Measurements from ENCODE around the gene YPEL3. TPM values are rescaled to one million over a fixed set of nuclear protein-coding genes. Genes with fewer than 3 reads are reported as not detected.

The YPEL3 gene
- total RNA-seq, 1 experiment from 2014 or later = 13.2 TPM

- no peak for DNase-seq (ENCODE audit: low read depth)
Measured at GRCh38 chr16:30069611-30070462, 26.2 kb downstream of the YPEL3 start.

GRCh38 chr16:30068750-30069610 is 27.0 kb downstream of the YPEL3 start:
- no peak for DNase-seq (ENCODE audit: low read depth)

- no peak for DNase-seq (ENCODE audit: low read depth)
Measured at GRCh38 chr16:30068333-30068732, 27.7 kb downstream of the YPEL3 start.

GRCh38 chr16:30067584-30067916 is 28.5 kb downstream of the YPEL3 start:
- DNase-seq (ENCODE audit: low read depth) = no peak

DNA sequence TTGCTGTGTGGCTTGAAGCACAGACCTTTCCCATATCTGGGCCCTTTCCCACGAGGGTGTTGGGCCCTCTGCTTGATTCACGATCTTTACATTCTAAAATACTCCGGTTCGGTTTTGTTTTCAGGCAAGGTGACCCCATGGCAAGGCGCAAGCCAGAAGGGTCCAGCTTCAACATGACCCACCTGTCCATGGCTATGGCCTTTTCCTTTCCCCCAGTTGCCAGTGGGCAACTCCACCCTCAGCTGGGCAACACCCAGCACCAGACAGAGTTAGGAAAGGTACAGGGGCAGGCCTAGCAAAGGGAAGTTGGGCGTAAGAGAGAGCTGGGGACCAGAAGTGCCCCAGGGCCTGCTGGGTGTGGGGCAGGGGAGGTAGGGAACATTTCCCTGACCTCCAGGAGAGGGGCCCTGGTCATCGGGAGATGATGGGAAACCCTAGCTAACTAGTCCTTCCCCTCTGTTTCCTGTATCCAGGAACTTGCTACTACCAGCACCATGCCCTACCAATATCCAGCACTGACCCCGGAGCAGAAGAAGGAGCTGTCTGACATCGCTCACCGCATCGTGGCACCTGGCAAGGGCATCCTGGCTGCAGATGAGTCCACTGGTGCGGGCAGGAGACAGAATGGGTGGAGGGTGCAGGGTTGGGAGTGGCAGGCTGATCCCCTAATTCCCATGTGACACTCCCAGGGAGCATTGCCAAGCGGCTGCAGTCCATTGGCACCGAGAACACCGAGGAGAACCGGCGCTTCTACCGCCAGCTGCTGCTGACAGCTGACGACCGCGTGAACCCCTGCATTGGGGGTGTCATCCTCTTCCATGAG is 29.0 kb downstream of the YPEL3 start:
- no peak for DNase-seq (ENCODE audit: low read depth)

DNA sequence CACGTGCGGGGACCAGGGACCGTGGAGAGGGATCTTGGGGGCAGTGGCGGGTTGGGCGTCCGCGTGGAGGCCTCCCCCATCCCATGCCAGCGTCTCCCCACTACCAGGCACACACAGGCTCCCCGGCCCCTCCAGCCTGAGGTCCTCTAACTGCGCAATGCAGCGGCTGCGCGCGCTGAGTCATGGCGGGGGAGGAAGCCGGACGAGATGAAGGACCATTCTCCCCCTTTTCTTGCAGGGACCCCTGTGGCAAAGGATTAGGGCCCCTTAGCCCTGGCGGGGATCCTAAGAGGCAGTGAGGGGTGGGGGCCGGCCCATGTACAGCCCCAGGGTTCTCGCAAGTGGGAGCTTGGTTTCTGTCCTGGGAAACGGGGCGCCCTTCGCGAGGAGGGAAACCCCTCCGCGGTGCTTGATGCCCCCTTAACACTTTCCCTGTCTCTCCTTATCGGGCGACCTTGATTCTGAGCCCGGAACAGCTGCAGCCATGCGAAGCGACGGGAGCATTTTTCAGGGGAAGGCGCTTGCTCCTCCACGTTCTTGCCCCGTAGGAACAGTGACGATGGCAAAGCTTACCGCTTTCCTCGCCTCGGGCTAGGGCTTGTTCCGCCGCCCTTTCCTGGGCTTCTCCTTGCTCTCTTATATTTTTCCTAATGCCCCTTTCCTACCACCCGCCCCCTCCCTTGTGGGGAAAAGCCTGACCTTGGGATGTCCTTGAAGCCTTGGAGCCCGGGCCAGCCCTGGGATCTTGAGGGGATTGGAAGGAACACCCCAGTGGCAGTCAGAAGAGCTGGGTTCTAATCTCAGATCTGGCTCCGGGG is 29.9 kb downstream of the YPEL3 start:
- DNase-seq (ENCODE audit: low read depth) = peak; percentile 34

DNA sequence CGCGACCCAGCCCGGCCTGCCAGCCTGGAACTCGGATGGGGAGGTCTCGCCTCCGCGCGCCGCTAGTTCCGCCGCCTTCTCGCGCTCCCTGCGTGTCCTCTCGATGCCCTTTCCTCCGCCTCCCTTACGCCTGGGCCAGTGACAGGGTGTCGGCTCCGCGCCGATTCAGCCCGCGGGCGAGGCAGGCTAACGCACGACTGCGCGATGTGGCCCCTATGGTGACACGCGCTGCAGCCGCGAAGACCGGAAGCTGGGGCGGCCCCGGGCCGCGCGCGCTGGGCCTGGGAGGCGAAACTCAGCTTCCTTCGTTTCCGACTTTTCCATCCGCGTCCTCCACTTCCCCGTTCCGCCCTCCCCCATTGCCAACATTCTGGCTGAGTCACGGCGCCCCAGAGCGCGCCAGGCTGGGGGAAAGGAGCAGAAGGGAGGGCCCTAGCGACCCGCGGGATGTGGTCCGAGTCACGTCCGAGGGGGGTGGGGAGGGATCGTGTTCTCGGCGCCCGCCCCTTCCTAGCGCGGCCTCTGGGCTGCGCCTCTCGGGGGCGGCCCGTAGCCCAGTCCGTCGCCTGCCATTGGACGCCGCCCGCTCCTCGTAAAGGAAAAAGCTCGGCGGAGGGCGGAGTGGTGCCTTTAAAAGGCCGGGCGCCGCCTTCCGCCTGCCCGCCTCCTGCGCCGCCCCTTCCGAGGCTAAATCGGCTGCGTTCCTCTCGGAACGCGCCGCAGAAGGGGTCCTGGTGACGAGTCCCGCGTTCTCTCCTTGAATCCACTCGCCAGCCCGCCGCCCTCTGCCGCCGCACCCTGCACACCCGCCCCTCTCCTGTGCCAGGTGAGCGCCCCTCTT is 30.7 kb downstream of the YPEL3 start, which contains the start of gene ALDOA:
Gene ALDOA, plus strand, starts transcription at position 659 of the 841 bp plus-strand sequence. CDS start 1,138 bp downstream, outside the sequence.
- DNase-seq (ENCODE audit: low read depth) = peak; percentile 97

DNA sequence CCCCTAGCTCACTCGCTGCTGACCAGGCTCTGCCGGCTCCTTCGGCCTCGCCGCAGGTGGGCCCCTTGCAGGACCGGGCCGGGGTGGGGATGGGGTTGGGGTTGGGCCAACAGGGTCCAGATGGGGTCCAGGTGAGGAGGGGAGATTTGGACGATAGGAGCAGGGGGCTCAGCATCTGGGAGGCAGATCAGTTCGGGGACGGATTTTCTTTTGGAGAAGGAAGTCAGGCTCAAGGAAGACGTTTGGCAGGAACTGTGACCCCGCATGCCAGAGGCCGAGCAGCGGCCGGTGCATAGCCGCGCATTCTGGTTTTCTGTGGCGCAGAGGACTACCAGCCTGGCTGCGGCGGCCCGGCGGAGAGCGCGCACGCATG is 31.3 kb downstream of the YPEL3 start:
- no peak for DNase-seq (ENCODE audit: low read depth)

DNA sequence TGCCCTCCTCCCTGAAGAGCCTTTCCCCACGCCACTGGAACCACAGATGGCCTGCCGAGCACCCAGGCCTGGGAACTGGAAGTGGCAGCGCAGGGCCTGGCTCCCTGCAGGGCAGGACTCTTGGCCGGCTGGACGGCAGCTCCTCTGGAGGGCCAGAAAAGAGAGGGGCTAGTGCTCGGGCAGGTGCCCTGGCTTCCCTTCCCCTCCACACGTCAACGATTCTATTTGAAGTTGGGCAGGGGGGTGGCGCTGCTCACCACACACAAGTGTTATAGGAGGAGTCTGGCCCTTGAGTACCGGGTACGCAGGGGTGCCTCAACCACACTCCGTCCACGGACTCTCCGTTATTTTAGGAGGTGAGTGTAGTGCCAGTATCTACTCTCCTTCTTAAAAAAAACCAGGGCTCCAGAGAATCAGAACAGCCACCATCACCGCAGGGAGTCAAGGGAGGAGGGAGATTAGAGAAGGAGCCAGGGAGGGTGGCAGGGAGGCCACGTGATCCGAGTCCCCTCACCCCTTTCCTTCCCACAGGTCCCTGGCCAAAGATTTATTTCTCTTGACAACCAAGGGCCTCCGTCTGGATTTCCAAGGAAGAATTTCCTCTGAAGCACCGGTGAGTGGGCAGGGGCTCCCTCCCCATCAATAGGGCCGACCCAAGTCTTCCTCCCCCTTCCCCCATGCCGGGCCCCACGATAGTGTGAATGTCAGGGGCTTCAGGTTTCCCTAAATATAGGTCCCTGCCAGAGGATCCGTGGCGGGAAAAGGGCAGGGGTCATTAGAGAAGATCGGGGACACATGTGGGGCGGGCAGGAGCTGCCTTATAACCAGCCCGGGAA is 31.9 kb downstream of the YPEL3 start:
- no peak for DNase-seq (ENCODE audit: low read depth)

DNA sequence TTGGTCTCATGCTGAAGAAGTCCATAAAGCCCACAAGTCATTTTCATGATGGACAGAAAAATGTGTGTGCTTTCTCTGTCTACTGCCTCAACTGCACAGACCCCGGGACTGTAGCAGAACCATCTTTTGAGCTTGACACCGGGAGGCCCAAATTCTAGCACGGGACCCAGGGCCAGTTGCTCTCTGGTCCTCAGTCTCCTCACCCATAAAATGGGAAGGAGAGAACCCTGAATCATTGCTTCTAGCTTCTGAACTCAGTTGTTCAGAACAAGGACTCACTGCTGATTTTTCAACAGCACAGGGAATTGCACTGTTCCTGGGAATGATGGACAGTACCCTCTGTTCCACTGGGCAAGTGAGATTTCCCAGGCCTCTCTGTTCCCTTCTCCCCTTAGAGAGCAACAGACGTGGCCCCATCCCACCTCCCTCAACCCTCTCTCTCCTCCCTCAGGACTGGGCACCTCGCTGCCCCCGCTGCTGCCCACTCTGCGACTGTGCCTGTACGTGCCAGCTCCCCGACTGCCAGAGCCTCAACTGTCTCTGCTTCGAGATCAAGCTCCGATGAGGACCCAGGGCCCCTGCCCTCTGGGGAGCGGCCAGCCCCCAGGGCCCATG is 32.6 kb downstream of the YPEL3 start:
- DNase-seq (ENCODE audit: low read depth) = no peak

DNA sequence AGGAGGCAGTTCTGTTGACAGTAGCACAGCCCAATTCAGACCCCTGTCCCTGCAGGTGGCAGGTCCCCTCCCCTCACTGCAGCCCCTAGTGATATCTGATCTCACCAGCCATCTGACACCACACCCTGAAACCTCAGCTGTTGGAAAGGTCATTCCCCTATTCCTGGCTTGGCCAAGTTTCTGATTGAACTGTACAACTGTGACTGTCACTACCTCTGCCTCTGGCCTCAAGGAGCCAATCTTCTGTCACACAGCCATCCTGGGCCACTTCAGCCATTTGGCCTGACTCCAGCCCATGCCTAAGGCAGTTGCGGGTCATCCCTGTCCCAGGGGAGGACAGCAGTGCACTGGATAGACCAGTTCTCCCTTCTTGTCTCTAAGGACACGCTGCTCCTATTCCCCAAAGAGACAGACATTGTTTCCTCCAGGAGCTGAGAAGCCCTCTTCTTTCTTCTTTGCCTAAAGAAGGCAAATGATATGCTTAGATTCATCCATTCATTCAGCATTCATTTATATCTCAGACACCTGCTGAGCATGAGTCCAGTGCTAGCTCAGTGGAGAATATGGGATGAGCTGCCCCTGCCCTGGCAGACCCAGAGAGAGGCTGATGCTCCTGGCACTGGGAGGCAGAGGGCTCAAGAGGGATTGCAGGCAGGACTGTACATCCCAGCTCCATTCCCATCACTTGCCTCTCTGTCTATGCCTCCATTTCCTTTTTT is 35.0 kb downstream of the YPEL3 start:
- no peak for DNase-seq (ENCODE audit: low read depth)

DNA sequence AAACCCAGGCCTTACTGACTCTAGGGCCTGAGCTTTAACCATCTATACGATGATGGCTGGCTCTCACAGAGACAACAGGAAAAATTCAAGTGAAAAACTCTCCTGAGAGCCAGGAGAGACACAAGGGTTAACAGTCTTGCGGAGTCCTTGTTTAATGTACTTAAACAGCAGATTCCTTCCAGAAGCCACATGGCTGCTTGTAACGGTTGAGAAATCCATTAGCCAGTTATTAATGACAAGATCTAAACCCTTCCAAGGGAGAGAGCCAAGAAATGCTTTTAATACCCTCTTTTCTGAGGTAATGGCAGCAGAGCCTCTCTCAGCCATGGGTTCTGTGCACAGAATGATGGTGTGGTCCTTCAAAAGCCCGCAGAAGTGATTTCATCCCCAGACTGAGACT is 35.7 kb downstream of the YPEL3 start:
- DNase-seq (ENCODE audit: low read depth) = no peak

DNA sequence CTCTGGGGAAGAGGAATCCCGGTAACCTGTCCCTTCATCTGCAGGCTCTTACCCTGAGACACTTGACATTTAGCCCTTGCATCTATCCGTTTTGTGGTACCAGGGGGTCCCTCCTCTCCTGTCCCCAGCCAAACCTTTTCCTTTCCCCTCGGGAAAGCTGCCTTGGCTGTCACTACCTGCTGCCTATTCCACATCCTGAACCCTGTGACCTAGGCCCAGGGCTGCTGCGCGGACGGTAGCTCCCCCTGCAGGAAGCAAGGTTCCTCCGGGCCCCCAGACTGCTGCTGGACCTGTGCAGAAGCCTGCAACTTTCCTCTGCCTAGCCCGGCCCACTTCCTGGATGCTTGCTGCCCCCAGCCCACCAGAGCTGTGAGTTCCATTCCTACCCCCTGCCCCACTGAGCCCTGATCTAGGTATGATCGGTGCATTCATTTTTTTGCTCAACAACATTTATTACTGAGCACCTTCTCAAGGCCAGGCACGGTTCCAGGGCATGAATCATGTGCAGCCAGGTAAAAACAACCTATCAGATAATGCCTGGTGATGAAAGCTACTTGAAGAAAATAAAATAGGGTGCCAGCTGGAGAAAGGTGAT is 41.0 kb downstream of the YPEL3 start:
- no peak for DNase-seq (ENCODE audit: low read depth)

- no peak for DNase-seq (ENCODE audit: low read depth)
Measured at GRCh38 chr16:30054451-30054850, 41.6 kb downstream of the YPEL3 start.

- DNase-seq (ENCODE audit: low read depth) = peak; percentile 88
Measured at GRCh38 chr16:30053376-30054015, 42.5 kb downstream of the YPEL3 start.

GRCh38 chr16:30052671-30053372 is 43.2 kb downstream of the YPEL3 start:
- DNase-seq (ENCODE audit: low read depth) = peak; percentile 92

DNA sequence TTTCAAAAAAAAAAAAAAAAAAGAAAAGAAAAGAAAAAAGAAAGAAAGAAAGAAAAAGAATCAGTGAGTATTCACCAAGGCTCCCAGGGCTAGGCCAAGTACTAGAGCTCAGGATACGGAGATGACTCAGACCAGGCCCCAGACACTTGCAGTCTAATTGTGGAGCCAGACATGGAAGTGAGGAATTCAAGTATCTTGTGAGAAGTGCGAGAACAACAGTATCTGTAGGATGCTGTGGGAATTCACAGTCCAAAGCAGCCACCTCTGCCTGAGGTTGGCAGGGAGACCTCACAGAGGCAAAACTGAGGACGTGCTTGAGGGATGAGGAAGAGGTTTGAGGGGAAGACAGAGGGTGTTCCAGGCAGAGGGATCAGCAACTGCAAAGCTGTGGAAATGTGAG is 44.5 kb downstream of the YPEL3 start:
- peak; percentile 80 for DNase-seq (ENCODE audit: low read depth)

Measured in RPMI7951 (cell line).